PC-3 (cell line): Measurements from ENCODE around the gene BATF3. TPM values are rescaled to one million over a fixed set of nuclear protein-coding genes. Genes with fewer than 3 reads are reported as not detected.

Source experiments
- ATAC-seq: fragments of 200-7000 bp; cut with Tn5 transposase; 2 replicates; pipeline ENCODE4 v1.9.1; 2020; ENCODE audit warnings: mild to moderate bottlenecking, moderate library complexity
- BruUV-seq: library from RNA; stranded (reverse); fragments of 400-500 nt; replicated peaks from 2 replicates; lab custom pipeline; 2021; lab: Mats Ljungman, UMichigan
- CTCF ChIA-PET: fragments of 300-600 bp; sonication (Branson Sonifier 250); formaldehyde crosslinking; loops from one replicate; lab custom pipeline; 2022; ENCODE audit warnings: antibody characterized with exemption; lab: Charles Lee
- POLR2A ChIA-PET: fragments of 300-600 bp; sonication (Branson Sonifier 250); formaldehyde crosslinking; loops from one replicate; lab custom pipeline; 2022; ENCODE audit warnings: antibody characterized with exemption; ENCODE audit not compliant: unreplicated experiment; lab: Charles Lee
- DNase-seq: peaks from one replicate; pipeline ENCODE4 v3.0.0-alpha.2; 2015
- H2AFZ ChIP-seq: fragments of 300-600 bp; sonication (generic); 2 replicates; pipeline ENCODE4 v1.6.0; 2016; ENCODE audit warnings: antibody characterized with exemption, low read length
- H3F3A ChIP-seq: fragments of 300-600 bp; sonication (generic); one replicate; pipeline ENCODE4 v1.6.0; 2017; ENCODE audit warnings: antibody characterized with exemption, low read length, control low read depth, mild to moderate bottlenecking; ENCODE audit not compliant: unreplicated experiment
- H3K27ac ChIP-seq: fragments of 300-600 bp; sonication (generic); 2 replicates; pipeline ENCODE4 v1.5.1; 2016; ENCODE audit warnings: mild to moderate bottlenecking, low read length
- H3K27me3 ChIP-seq: fragments of 300-600 bp; sonication (generic); 2 replicates; pipeline ENCODE4 v1.6.1; 2016; ENCODE audit warnings: low read length, mixed read lengths
- H3K36me3 ChIP-seq: fragments of 300-600 bp; sonication (generic); 2 replicates; pipeline ENCODE4 v1.6.1; 2016; ENCODE audit warnings: low read depth, mixed run types, low read length, mixed read lengths
- H3K4me1 ChIP-seq: fragments of 300-600 bp; sonication (generic); 2 replicates; pipeline ENCODE4 v1.5.1; 2016; ENCODE audit warnings: low read length; ENCODE audit not compliant: insufficient read depth
- H3K4me2 ChIP-seq: fragments of 300-600 bp; sonication (generic); 2 replicates; pipeline ENCODE4 v1.6.0; 2016; ENCODE audit warnings: low read length
- H3K4me3 ChIP-seq: fragments of 300-600 bp; sonication (generic); 2 replicates; pipeline ENCODE4 v1.5.1; 2016; ENCODE audit warnings: mild to moderate bottlenecking, low read length, mixed read lengths
- H3K79me2 ChIP-seq: fragments of 300-600 bp; sonication (generic); 2 replicates; pipeline ENCODE4 v1.6.1; 2017; ENCODE audit warnings: low read length, mixed read lengths
- H3K9ac ChIP-seq: fragments of 300-600 bp; sonication (generic); 2 replicates; pipeline ENCODE4 v1.6.0; 2016; ENCODE audit warnings: mild to moderate bottlenecking, low read length
- H3K9me2 ChIP-seq: fragments of 300-600 bp; sonication (generic); replicated peaks from 2 replicates; pipeline ENCODE4 v1.6.1; 2016; ENCODE audit warnings: mixed run types, low read length, mixed read lengths
- H3K9me3 ChIP-seq: fragments of 300-600 bp; sonication (generic); 2 replicates; pipeline ENCODE4 v1.6.1; 2016; ENCODE audit warnings: low read length, mixed read lengths
- H4K20me1 ChIP-seq: fragments of 300-600 bp; sonication (generic); 2 replicates; pipeline ENCODE4 v1.6.1; 2016; ENCODE audit warnings: low read length, mixed read lengths
- EZH2 ChIP-seq: fragments of 300-600 bp; sonication (generic); IDR thresholded peaks from one replicate; pipeline ENCODE4 v1.6.1; 2017; ENCODE audit warnings: antibody characterized with exemption, mild to moderate bottlenecking, low read length; ENCODE audit not compliant: unreplicated experiment
- EZH2phosphoT487 ChIP-seq: fragments of 300-600 bp; sonication (generic); IDR thresholded peaks from 2 replicates; pipeline ENCODE4 v1.6.1; 2018; ENCODE audit warnings: mild to moderate bottlenecking, antibody characterized with exemption, low read length, borderline replicate concordance
- intact Hi-C: fragments of 100-400 bp; cut with micrococcal nuclease; formaldehyde crosslinking; loops from 2 replicates; pipeline ENCODE4 v1.9.0; 2023
- total RNA-seq: library from RNA; depleted of rRNA; stranded (reverse); fragments of >200 nt; gene quantifications from 2 replicates; pipeline ENCODE4 v1.2.3, GENCODE V29; 2014
- TF ChIP-seq, protein P1 (sequence below): fragments of 300-600 bp; sonication (generic); conservative IDR thresholded peaks from 2 replicates; pipeline ENCODE4 v1.5.1; 2017; ENCODE audit warnings: antibody characterized with exemption, low read depth, mild to moderate bottlenecking, low read length

Gene BATF3
- total RNA-seq, 1 experiment from 2014 or later, result 4.3 TPM

DNA sequence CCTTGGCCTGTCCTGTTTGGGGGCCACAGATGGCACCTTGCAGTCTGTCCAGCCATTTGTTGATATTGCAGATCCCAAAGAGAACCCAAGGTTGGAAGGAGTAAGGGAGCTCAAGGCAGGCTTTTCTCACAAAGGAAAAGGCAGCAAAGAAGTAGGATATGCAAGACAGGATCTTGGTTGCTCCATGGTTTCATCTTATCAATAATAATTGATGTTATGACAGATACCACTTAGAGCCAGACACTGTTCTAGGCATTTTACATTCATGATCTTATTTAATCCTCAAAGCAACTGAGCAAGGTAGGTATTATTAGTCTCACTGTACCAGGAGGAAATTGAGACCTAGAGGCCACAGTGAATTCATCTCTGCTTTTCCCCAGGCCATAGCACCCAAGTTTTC is 28.8 kb downstream of the BATF3 start:
- no peak for DNase-seq
- Histone ChIP-seq H4K20me1 (no peaks in the 10 kb centered on the region), H3K4me2 (0 out of 2 replicates have a peak overlapping the region, but pooled peaks have one; percentile 64), H3K4me3 (no peak overlapping the region), H3K79me2 (no peaks in the 10 kb centered on the region), H3K36me3 (no peaks in the 10 kb centered on the region), H3K27me3 (no peaks in the 10 kb centered on the region), H3K27ac (no peak overlapping the region), H3K4me1 (peaks cover 44% of the 10 kb centered on the region), H2AFZ (no peak overlapping the region), H3K9ac (no peak overlapping the region), H3K9me2 (no peaks in the 10 kb centered on the region), H3K9me3 (no peaks in the 10 kb centered on the region), H3F3A (no peaks in the 10 kb centered on the region)
- no TSS peak for BruUV-seq
- TF ChIP-seq EZH2phosphoT487 (no peak), EZH2 (no peak)
- TF ChIP-seq, protein P1, sequence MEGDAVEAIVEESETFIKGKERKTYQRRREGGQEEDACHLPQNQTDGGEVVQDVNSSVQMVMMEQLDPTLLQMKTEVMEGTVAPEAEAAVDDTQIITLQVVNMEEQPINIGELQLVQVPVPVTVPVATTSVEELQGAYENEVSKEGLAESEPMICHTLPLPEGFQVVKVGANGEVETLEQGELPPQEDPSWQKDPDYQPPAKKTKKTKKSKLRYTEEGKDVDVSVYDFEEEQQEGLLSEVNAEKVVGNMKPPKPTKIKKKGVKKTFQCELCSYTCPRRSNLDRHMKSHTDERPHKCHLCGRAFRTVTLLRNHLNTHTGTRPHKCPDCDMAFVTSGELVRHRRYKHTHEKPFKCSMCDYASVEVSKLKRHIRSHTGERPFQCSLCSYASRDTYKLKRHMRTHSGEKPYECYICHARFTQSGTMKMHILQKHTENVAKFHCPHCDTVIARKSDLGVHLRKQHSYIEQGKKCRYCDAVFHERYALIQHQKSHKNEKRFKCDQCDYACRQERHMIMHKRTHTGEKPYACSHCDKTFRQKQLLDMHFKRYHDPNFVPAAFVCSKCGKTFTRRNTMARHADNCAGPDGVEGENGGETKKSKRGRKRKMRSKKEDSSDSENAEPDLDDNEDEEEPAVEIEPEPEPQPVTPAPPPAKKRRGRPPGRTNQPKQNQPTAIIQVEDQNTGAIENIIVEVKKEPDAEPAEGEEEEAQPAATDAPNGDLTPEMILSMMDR, result no peak
- POLR2A ChIA-PET, result interaction anchor here (0.6 kb wide), 1 partner anchor 193 kb away, joined by 5 read pairs; no protein-coding TSS in a partner anchor
- intact Hi-C loops, result loop anchor here (2.0 kb wide), 1 partner anchor 32 kb away; no protein-coding TSS in a partner anchor
- CTCF ChIA-PET, result no interaction called here
- no peak for ATAC-seq

DNA sequence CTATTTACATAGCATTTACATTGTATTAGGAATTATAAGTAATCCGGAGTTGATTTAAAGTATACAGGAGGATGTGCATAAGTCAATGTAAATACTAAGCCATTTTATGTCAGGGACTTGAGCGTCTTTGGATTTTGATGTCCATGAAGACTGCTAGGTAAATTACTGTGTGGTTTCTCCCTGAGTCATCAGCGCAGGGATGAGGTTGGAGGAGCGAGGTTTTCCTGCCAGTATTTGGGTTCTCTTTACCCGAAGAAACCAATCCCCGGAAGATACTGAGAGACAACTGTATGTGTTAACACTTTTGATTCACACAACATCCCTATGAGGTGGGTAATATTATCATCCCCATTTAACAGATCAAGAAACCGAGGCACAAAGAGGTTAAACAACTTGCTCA is 29.3 kb downstream of the BATF3 start:
- H3F3A ChIP-seq, result no peaks in the 10 kb centered on the region
- H3K4me3 ChIP-seq, result no peak overlapping the region
- no peak overlapping the region for H2AFZ ChIP-seq
- H3K9me2 ChIP-seq, result no peaks in the 10 kb centered on the region
- BruUV-seq, result no TSS peak
- no peaks in the 10 kb centered on the region for H3K79me2 ChIP-seq
- DNase-seq, result no peak
- H3K9me3 ChIP-seq, result no peaks in the 10 kb centered on the region
- H3K9ac ChIP-seq, result no peak overlapping the region
- H3K4me1 ChIP-seq, result peaks cover 47% of the 10 kb centered on the region
- H4K20me1 ChIP-seq, result no peaks in the 10 kb centered on the region
- no peaks in the 10 kb centered on the region for H3K36me3 ChIP-seq
- intact Hi-C loops, result loop anchor here (2.0 kb wide), 1 partner anchor 32 kb away; no protein-coding TSS in a partner anchor
- CTCF ChIA-PET, result no interaction called here
- TF ChIP-seq, protein P1, result no peak
- TF ChIP-seq EZH2phosphoT487, result no peak
- H3K27ac ChIP-seq, result no peak overlapping the region
- no peaks in the 10 kb centered on the region for H3K27me3 ChIP-seq
- no peak overlapping the region for H3K4me2 ChIP-seq
- no peak for ATAC-seq
- POLR2A ChIA-PET, result no interaction called here

DNA sequence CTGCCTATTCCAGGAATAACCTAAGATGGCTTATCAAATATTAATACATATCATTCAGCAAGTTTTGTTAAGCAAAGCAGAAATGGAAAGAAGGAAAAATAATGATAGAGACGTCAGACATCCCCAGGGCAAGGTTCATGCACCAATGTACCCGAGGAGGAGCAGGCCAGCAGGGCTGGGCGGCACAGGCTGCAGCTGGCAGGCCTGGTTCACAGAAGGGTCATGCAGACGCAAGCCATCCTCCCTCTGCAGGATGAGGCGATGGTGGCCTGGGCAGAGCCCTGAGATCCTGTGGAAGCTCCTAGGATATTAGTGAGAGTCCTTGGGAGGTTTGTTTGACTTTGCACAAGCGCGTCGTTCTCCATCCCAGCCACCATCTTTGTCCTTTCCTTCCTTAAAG is 30.0 kb downstream of the BATF3 start:
- no peaks in the 10 kb centered on the region for H3K79me2 ChIP-seq
- H3K4me1 ChIP-seq, result peaks cover 47% of the 10 kb centered on the region
- POLR2A ChIA-PET, result no interaction called here
- TF ChIP-seq, protein P1, result no peak
- TF ChIP-seq EZH2 (no peak), EZH2phosphoT487 (no peak)
- H2AFZ ChIP-seq, result no peak overlapping the region
- H3K27ac ChIP-seq, result no peak overlapping the region
- BruUV-seq, result no TSS peak
- H3K27me3 ChIP-seq, result no peaks in the 10 kb centered on the region
- no peak overlapping the region for H3K9ac ChIP-seq
- H3K9me3 ChIP-seq, result no peaks in the 10 kb centered on the region
- no peaks in the 10 kb centered on the region for H3K9me2 ChIP-seq
- DNase-seq (no peak), ATAC-seq (no peak)
- no peaks in the 10 kb centered on the region for H4K20me1 ChIP-seq
- H3K4me2 ChIP-seq, result no peak overlapping the region
- H3K4me3 ChIP-seq, result no peak overlapping the region
- no peaks in the 10 kb centered on the region for H3K36me3 ChIP-seq
- intact Hi-C loops, result loop anchor here (5.0 kb wide), 1 partner anchor 188 kb away; the partner anchor contains the start of gene FLVCR1
- CTCF ChIA-PET, result no interaction called here
- H3F3A ChIP-seq, result no peaks in the 10 kb centered on the region
